Measurements from ENCODE around the gene CHRM3. TPM values are rescaled to one million over a fixed set of nuclear protein-coding genes. Genes with fewer than 3 reads are reported as not detected.
"Not testable (repeated sequence)": the region's sequence is repeated elsewhere in the genome, so short reads cannot be mapped to it uniquely, and the experiment has no call there.

The CHRM3 gene
- total RNA-seq, 4 donors from 2014 or later: 48.8 to 177 (median 116) TPM

DNA sequence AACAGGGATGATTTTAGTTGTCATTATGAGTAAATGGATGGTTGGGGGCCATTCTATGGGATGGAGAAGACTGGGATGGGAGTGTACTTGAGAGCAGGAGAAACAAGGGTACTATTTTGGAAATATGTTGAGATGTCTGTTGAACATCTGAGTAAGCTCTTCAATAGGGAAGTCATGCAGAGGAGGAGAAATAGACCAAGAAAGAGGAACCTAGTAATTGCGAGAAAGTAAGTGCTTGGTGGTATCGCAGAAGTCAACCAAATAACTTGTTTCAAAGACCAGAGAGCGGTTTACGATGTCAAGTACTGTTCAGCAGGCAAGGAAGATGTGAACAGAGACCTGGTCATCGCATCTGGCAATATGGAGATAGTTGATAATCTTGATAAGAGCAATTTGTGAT lies 22.4 kb upstream of the CHRM3 start:
- ATAC-seq: no peak
- WGBS, 2 donors (ENCODE audit: low coverage in 1 of 2): 94% methylated on average over 5 of the region's 5 CpGs
- TF ChIP-seq EP300 (IDR thresholded peaks at IDR 0.05) (no peak), POLR2AphosphoS5 (IDR thresholded peaks at IDR 0.05) (no peak), POLR2A (IDR thresholded peaks at IDR 0.05) (no peak)
- TF ChIP-seq, protein P1, sequence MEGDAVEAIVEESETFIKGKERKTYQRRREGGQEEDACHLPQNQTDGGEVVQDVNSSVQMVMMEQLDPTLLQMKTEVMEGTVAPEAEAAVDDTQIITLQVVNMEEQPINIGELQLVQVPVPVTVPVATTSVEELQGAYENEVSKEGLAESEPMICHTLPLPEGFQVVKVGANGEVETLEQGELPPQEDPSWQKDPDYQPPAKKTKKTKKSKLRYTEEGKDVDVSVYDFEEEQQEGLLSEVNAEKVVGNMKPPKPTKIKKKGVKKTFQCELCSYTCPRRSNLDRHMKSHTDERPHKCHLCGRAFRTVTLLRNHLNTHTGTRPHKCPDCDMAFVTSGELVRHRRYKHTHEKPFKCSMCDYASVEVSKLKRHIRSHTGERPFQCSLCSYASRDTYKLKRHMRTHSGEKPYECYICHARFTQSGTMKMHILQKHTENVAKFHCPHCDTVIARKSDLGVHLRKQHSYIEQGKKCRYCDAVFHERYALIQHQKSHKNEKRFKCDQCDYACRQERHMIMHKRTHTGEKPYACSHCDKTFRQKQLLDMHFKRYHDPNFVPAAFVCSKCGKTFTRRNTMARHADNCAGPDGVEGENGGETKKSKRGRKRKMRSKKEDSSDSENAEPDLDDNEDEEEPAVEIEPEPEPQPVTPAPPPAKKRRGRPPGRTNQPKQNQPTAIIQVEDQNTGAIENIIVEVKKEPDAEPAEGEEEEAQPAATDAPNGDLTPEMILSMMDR (IDR thresholded peaks at IDR 0.05): no peak

DNA sequence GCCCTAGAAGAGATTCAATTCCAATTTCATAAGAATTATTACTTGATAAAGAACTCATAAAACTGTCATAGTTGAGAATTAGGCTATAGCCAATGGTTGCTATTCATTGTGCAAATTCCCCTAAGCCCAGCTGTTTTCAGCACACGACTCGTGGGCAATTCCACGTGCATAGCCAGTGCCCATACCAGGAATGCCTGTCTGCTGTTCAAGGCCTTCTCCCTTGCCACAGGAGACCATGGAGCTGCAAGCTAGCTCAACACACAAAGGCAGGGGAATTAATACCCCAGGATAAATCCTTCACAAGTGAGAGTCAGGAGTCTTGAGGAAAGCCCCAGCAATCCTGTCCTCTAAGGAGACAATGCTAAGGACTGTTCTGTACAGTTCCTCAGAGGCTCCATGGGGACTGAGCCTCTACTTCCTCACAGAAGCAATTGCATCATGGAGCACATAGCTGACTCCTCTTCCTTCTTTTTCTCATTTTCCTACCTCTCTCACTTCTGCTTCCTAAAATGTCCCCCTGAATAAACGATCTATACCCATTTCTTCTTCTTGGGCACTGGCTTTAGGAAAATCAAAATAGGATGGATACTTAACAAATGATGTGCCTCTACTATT lies 19.1 kb upstream of the CHRM3 start:
- H3K27ac ChIP-seq: no peak overlapping the region
- H3K4me3 ChIP-seq: no peak overlapping the region
- H3K27me3 ChIP-seq: no peaks in the 10 kb centered on the region
- 84 to 90% methylated on average over 4 of the region's 4 CpGs for WGBS, 2 donors (ENCODE audit: low coverage in 1 of 2)
- H3K36me3 ChIP-seq: no peaks in the 10 kb centered on the region
- ATAC-seq: no peak
- H3K9me3 ChIP-seq: no peaks in the 10 kb centered on the region
- no peak for TF ChIP-seq POLR2A (IDR thresholded peaks at IDR 0.05)
- TF ChIP-seq, protein P1 (IDR thresholded peaks at IDR 0.05): no peak
- H3K4me1 ChIP-seq: no peaks in the 10 kb centered on the region

More for the DNA sequence above, 22.4 kb upstream of the CHRM3 start:
- Histone ChIP-seq H3K27me3 (no peaks in the 10 kb centered on the region), H3K9me3 (no peaks in the 10 kb centered on the region), H3K4me3 (no peak overlapping the region), H3K4me1 (peaks cover 0 to 12% (median 6%) of the 10 kb centered on the region in 3 donors), H3K36me3 (no peaks in the 10 kb centered on the region), H3K27ac (no peak overlapping the region)

DNA sequence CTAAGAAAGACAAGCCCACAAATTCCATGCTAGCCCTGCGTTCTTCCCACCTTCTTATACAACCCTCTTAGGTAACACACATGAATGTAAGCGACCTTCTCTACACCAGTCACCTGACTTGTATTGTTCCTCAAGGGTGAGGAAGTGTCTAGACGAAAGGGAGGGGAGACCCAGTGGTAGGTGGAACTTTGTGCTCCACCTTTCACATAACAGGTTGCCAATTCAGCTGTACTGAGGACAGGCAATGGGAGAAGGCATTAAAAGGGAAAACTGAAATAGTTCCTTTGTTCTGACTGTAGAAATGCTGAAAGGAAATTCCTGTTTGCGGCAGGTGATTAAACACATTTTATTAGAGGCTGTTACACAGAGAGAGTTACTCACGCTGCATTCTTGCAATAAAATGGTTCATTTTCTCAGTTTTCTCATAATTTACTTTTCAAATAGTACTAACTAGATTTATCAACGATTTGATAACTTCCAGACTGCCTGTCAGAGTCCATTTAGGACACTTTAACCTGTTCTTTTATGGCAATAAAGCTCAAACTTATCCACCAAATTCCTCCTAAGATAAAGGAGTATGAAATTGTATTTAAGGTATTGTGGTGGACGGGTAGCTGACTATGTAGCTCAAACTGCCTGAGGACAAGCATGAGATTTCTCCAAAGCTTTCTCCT lies 17.8 kb upstream of the CHRM3 start:
- TF ChIP-seq POLR2A (IDR thresholded peaks at IDR 0.05) (no peak), POLR2AphosphoS5 (IDR thresholded peaks at IDR 0.05) (no peak), EP300 (IDR thresholded peaks at IDR 0.05) (no peak)
- TF ChIP-seq, protein P1 (IDR thresholded peaks at IDR 0.05): no peak
- Histone ChIP-seq H3K9me3 (no peaks in the 10 kb centered on the region), H3K36me3 (no peaks in the 10 kb centered on the region), H3K27ac (no peak overlapping the region), H3K27me3 (no peaks in the 10 kb centered on the region), H3K4me1 (no peaks in the 10 kb centered on the region), H3K4me3 (no peak overlapping the region)
- WGBS, 2 donors (ENCODE audit: low coverage in 1 of 2): 63 to 76% methylated on average over 7 of the region's 7 CpGs
- no peak for ATAC-seq

DNA sequence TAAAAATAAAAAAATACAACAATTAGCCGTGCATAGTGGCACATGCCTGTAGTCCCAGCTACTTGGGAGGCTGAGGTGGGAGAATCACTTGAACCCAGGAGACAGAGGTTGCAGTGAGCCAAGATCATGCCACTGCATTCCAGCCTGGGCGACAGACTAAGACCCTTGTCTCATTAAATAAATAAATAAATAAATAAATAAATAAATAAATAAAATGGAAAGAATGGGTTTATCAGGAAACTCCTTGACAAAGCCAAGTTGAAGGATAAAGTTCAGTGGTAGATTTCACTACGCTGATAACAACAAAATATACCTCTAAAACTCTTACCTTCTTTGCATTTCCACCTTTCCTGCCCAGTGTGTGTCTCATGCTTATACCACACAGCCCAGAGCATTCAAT lies 15.5 kb upstream of the CHRM3 start:
- not testable (repeated sequence) for H3K27me3 ChIP-seq, H3K36me3 ChIP-seq, H3K4me3 ChIP-seq, ATAC-seq, H3K4me1 ChIP-seq, H3K9me3 ChIP-seq, H3K27ac ChIP-seq
- 63 to 64% methylated on average over 3 of the region's 3 CpGs for WGBS, 2 donors (ENCODE audit: low coverage in 1 of 2)

DNA sequence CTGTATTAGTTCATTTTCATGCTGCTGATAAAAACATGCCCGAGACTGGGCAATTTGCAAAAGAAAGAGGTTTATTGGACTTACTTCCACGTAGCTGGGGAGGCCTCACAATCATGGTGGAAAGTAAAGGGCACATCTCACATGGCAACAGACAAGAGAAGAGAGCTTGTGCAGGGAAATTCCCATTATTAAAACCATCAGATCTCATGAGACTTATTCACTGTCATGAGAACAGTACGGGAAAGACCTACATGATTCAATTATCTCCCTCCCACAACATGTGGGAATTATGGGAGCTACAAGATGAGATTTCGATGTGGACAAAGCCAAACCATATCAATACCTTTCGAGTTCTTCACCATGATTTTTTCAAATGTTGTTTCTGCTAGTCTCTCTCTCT lies 3.7 kb upstream of the CHRM3 start:
- 90 to 94% methylated on average over 4 to 5 of the region's 5 CpGs for WGBS, 2 donors (ENCODE audit: low coverage in 1 of 2)
- Histone ChIP-seq H3K9me3 (no peaks in the 10 kb centered on the region), H3K36me3 (no peaks in the 10 kb centered on the region), H3K27ac (no peak overlapping the region), H3K27me3 (peaks cover 8% of the 10 kb centered on the region), H3K4me1 (peaks cover 0 to 18% (median 0%) of the 10 kb centered on the region in 3 donors), H3K4me3 (no peak overlapping the region)
- ATAC-seq: no peak
- TF ChIP-seq POLR2AphosphoS5 (IDR thresholded peaks at IDR 0.05) (no peak), EP300 (IDR thresholded peaks at IDR 0.05) (no peak), POLR2A (IDR thresholded peaks at IDR 0.05) (no peak)
- TF ChIP-seq, protein P1 (IDR thresholded peaks at IDR 0.05): no peak

Measured in gastroesophageal sphincter (tissue), 4 donors.